Measurements from ENCODE around the gene CYP39A1. TPM values are rescaled to one million over a fixed set of nuclear protein-coding genes. Genes with fewer than 3 reads are reported as not detected.

CYP39A1 gene, protein sequence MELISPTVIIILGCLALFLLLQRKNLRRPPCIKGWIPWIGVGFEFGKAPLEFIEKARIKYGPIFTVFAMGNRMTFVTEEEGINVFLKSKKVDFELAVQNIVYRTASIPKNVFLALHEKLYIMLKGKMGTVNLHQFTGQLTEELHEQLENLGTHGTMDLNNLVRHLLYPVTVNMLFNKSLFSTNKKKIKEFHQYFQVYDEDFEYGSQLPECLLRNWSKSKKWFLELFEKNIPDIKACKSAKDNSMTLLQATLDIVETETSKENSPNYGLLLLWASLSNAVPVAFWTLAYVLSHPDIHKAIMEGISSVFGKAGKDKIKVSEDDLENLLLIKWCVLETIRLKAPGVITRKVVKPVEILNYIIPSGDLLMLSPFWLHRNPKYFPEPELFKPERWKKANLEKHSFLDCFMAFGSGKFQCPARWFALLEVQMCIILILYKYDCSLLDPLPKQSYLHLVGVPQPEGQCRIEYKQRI
- total RNA-seq: not detected in 2 replicates

GRCh38 chr6:46652603-46653438 lies at the start of gene CYP39A1, which contains the start of gene SLC25A27:
TSS of gene CYP39A1 (minus strand) at chr6:46652818. CDS start at chr6:46652582, 236 bp downstream.
TSS of gene SLC25A27 (plus strand) at chr6:46652975. CDS start at chr6:46653193, 218 bp downstream.
- H3K36me3 Mint-ChIP-seq (ENCODE audit: low read depth): no peaks in the 10 kb centered on the region
- intact Hi-C loops (cut with micrococcal nuclease): no loop called here

GRCh38 chr6:46699970-46700369 lies 47.4 kb upstream of the CYP39A1 start:
- Mint-ChIP-seq H3K27ac (no peak overlapping the region), H3K4me1 (no peaks in the 10 kb centered on the region), H3K9me3 (no peaks in the 10 kb centered on the region), H3K36me3 (ENCODE audit: low read depth) (no peaks in the 10 kb centered on the region), H3K4me3 (no peak overlapping the region), H3K27me3 (peaks cover 10% of the 10 kb centered on the region)
- intact Hi-C loops (cut with micrococcal nuclease): no loop called here
- DNase-seq: no peak

More at GRCh38 chr6:46652603-46653438, at the start of gene CYP39A1, which contains the start of gene SLC25A27:
- H3K9me3 Mint-ChIP-seq: no peaks in the 10 kb centered on the region
- DNase-seq: peak; percentile 95
- peak within 1 kb of the TSS; percentile 42 for H3K27ac Mint-ChIP-seq
- H3K4me3 Mint-ChIP-seq: peak within 1 kb of the TSS; percentile 89
- peaks cover 13% of the 10 kb centered on the region for H3K4me1 Mint-ChIP-seq
- H3K27me3 Mint-ChIP-seq: peaks cover 46% of the 10 kb centered on the region

DNA sequence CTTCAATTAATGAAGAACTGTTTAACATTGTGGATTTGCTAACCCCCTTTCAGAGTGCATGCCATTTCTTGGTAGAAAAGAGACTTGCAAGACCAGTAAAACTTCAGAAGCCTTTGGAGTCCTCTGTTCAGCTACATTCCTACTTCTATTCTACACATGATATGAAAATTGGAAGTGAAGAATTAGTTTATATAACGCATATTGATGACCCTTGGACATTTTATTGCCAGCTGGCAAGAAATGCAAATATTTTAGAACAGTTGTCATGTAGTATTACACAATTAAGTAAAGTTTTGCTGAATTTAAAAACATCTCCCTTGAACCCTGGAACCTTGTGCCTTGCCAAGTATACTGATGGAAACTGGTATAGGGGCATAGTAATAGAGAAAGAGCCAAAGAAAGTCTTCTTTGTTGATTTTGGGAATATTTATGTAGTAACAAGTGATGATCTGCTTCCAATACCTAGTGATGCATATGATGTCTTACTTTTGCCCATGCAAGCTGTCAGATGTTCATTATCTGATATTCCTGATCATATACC lies 38.4 kb upstream of the CYP39A1 start:
- no peaks in the 10 kb centered on the region for H3K9me3 Mint-ChIP-seq
- DNase-seq: no peak
- intact Hi-C loops (cut with micrococcal nuclease): no loop called here
- peaks cover 8% of the 10 kb centered on the region for H3K27me3 Mint-ChIP-seq
- H3K27ac Mint-ChIP-seq: no peak overlapping the region
- H3K4me3 Mint-ChIP-seq: no peak overlapping the region
- H3K4me1 Mint-ChIP-seq: no peaks in the 10 kb centered on the region
- no peaks in the 10 kb centered on the region for H3K36me3 Mint-ChIP-seq (ENCODE audit: low read depth)

- H3K36me3 Mint-ChIP-seq (ENCODE audit: low read depth): no peaks in the 10 kb centered on the region
- H3K27me3 Mint-ChIP-seq: peaks cover 8% of the 10 kb centered on the region
- DNase-seq: no peak
- H3K4me3 Mint-ChIP-seq: no peak overlapping the region
- no peaks in the 10 kb centered on the region for H3K9me3 Mint-ChIP-seq
- H3K4me1 Mint-ChIP-seq: no peaks in the 10 kb centered on the region
- intact Hi-C loops (cut with micrococcal nuclease): no loop called here
- H3K27ac Mint-ChIP-seq: no peak overlapping the region
Observed at GRCh38 chr6:46690141-46690755, 37.6 kb upstream of the CYP39A1 start.

- H3K4me1 Mint-ChIP-seq: no peaks in the 10 kb centered on the region
- H3K4me3 Mint-ChIP-seq: no peak overlapping the region
- H3K27ac Mint-ChIP-seq: no peak overlapping the region
Observed at GRCh38 chr6:46689657-46690056, 37.0 kb upstream of the CYP39A1 start.

DNA sequence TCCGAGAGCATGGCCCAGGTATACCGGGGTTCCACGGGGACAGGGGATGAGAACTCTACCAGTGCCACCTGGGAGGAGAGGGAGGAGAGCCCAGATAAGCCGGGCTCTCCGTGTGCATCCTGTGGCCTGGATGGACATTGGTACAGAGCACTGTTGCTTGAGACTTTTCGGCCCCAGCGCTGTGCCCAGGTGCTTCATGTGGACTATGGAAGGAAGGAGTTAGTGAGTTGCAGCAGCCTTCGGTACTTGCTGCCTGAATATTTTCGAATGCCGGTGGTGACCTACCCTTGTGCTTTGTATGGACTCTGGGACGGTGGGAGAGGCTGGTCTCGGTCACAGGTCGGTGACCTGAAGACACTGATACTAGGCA lies 36.3 kb upstream of the CYP39A1 start:
- Mint-ChIP-seq H3K9me3 (no peaks in the 10 kb centered on the region), H3K4me1 (no peaks in the 10 kb centered on the region), H3K4me3 (no peak overlapping the region), H3K36me3 (ENCODE audit: low read depth) (no peaks in the 10 kb centered on the region), H3K27ac (no peak overlapping the region), H3K27me3 (peaks cover 8% of the 10 kb centered on the region)
- intact Hi-C loops (cut with micrococcal nuclease): no loop called here
- DNase-seq: no peak

More at GRCh38 chr6:46689657-46690056, 37.0 kb upstream of the CYP39A1 start:
- Mint-ChIP-seq H3K9me3 (no peaks in the 10 kb centered on the region), H3K27me3 (peaks cover 8% of the 10 kb centered on the region), H3K36me3 (ENCODE audit: low read depth) (no peaks in the 10 kb centered on the region)
- intact Hi-C loops (cut with micrococcal nuclease): no loop called here
- DNase-seq: no peak

DNA sequence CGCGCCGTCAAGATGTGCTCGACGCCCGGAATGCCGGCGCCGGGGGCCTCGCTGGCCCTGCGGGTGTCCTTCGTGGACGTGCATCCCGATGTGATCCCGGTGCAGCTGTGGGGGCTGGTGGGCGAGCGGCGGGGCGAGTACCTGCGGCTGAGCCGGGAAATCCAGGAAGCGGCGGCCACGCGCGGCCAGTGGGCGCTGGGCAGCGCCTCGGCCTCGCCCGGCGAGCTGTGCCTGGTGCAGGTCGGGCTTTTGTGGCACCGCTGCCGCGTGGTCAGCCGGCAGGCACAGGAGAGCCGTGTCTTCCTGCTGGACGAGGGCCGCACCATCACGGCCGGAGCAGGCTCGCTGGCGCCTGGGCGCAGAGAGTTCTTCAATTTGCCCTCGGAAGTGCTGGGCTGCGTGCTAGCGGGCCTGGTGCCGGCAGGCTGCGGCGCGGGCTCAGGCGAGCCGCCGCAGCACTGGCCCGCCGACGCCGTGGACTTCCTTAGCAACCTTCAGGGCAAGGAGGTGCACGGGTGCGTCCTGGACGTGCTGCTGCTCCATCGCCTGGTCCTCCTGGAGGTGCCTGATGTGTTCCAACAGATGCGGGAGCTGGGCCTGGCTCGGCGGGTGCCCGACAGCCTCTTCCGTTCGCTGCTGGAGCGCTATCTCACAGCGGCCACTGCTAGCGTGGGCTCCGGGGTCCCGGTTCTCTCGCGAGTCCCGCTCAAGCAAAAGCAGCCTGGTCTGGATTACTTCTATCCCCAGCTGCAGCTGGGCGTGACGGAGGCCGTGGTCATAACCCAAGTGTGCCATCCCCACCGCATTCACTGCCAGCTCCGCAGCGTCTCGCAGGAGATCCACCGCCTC lies 35.7 kb upstream of the CYP39A1 start:
- intact Hi-C loops (cut with micrococcal nuclease): no loop called here
- H3K4me1 Mint-ChIP-seq: no peaks in the 10 kb centered on the region

DNA sequence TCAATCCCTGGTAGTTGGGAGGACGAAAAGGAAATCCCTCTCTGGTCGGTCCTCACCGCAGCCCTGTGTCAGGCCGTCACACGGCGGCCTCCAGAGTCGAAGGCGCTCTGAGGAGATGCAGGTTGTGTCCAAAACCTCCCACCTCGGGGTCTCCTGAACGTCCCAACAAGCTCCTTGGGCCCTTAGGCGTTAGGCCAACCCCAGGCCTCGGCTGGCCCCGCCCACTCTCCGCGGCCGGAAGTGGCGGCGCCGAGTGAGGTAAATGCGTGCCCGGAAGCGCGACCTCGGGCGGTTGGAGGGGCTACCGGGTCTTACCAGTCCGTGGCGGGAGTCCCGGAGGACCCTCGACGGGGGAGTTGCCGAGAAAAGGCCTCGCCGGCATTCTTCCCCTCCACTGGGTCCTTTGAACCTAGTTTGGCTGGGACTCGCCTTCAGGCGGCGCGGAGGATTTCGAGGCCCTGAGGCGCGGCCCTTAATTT lies 35.0 kb upstream of the CYP39A1 start, which contains the start of gene TDRD6:
TDRD6 (plus strand) TSS at position 267 of the 479 bp plus-strand sequence. CDS start 244 bp downstream, outside the sequence.
- intact Hi-C loops (cut with micrococcal nuclease): no loop called here
- H3K4me1 Mint-ChIP-seq: no peaks in the 10 kb centered on the region
- peaks cover 2% of the 10 kb centered on the region for H3K27me3 Mint-ChIP-seq
- no peak for DNase-seq
- H3K4me3 Mint-ChIP-seq: no peak within 1 kb of the TSS
- H3K27ac Mint-ChIP-seq: no peak within 1 kb of the TSS
- H3K36me3 Mint-ChIP-seq (ENCODE audit: low read depth): no peaks in the 10 kb centered on the region
- no peaks in the 10 kb centered on the region for H3K9me3 Mint-ChIP-seq

More for the DNA sequence above, 35.7 kb upstream of the CYP39A1 start:
- Mint-ChIP-seq H3K9me3 (no peaks in the 10 kb centered on the region), H3K36me3 (ENCODE audit: low read depth) (no peaks in the 10 kb centered on the region), H3K4me3 (no peak overlapping the region), H3K27me3 (peaks cover 5% of the 10 kb centered on the region), H3K27ac (no peak overlapping the region)
- no peak for DNase-seq

DNA sequence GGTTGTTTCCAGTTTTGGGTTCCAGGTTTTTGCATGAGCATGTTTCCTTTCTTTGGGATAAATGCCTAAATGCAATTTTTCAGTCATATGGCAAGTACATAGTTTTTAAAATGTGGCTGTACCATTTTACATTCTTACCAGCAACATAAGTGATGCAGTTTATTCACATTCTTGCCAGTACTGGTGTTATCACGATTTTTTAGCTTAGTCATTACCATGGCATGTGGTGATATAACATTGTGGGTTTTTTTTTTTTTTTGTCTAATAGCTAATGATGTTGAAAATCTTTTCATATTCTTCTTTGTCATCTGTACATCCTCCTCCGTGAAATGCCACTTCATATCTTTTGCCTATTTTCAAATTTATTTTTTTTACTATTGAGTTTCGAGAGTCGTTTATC lies 32.2 kb upstream of the CYP39A1 start:
- peaks cover 7% of the 10 kb centered on the region for H3K27me3 Mint-ChIP-seq
- no peaks in the 10 kb centered on the region for H3K9me3 Mint-ChIP-seq
- H3K4me3 Mint-ChIP-seq: no peak overlapping the region
- intact Hi-C loops (cut with micrococcal nuclease): no loop called here
- no peaks in the 10 kb centered on the region for H3K4me1 Mint-ChIP-seq
- DNase-seq: no peak
- no peak overlapping the region for H3K27ac Mint-ChIP-seq
- H3K36me3 Mint-ChIP-seq (ENCODE audit: low read depth): no peaks in the 10 kb centered on the region

- H3K27ac Mint-ChIP-seq: no peak overlapping the region
- no peaks in the 10 kb centered on the region for H3K36me3 Mint-ChIP-seq (ENCODE audit: low read depth)
- H3K4me1 Mint-ChIP-seq: no peaks in the 10 kb centered on the region
- H3K27me3 Mint-ChIP-seq: peaks cover 6% of the 10 kb centered on the region
- DNase-seq: no peak
- intact Hi-C loops (cut with micrococcal nuclease): no loop called here
- no peaks in the 10 kb centered on the region for H3K9me3 Mint-ChIP-seq
- no peak overlapping the region for H3K4me3 Mint-ChIP-seq
Observed at GRCh38 chr6:46677314-46677654, 24.7 kb upstream of the CYP39A1 start.

DNA sequence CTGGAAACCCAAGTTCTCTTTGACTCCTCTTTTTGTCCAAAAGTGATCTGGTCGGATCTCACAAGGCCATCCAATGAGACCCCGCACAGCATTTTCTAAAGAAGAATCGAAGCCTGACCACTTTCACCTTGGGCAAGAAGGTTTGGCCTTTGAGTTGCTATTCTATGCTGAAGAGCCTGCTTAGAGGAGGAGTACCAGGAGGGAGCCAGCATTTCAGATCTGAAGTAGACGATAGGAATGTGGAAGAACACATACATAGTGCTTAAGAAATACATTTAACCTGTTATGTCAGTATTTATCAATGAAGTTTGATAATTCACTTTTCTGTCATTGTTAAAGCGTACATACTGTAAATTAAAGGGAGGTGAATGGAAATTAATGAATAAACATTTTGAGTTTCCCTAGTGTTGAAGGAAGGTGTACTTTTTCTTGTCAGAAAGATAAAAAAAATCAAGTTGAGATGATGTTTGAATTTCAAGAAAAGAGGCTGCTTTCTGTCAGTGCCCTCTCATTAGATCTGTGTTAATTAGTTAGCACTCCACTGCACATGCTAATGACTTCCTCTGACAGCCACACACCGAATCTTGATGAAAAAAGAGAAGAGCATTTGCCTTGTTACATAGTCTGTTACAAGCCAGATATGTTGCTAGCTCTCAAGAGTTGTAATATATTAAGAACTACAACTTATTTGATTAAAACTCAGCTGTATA lies 24.1 kb upstream of the CYP39A1 start:
- Mint-ChIP-seq H3K27me3 (peaks cover 6% of the 10 kb centered on the region), H3K4me1 (no peaks in the 10 kb centered on the region), H3K27ac (no peak overlapping the region), H3K9me3 (no peaks in the 10 kb centered on the region), H3K4me3 (no peak overlapping the region), H3K36me3 (ENCODE audit: low read depth) (no peaks in the 10 kb centered on the region)
- intact Hi-C loops (cut with micrococcal nuclease): no loop called here
- DNase-seq: no peak

DNA sequence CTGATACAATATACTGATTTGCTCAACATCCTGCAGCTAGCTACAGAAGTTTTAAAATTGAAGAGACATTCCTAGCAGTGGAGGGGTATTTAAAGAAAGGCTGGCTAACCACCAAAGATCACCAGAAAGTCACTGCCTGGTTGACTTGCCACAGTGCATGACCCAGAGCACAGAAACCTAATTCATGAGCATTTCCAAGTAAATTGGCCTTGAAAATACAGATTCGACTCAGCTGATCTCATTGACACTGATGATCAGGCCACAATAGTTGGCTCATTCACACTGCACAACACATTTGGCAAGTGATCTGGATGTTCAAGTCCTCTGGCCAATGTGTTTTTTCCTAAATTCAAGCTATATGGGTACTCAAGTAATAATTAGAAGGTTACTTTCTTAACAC lies 21.8 kb upstream of the CYP39A1 start:
- peaks cover 2% of the 10 kb centered on the region for H3K27me3 Mint-ChIP-seq
- DNase-seq: no peak
- intact Hi-C loops (cut with micrococcal nuclease): no loop called here

More for the DNA sequence above, 21.8 kb upstream of the CYP39A1 start:
- Mint-ChIP-seq H3K36me3 (ENCODE audit: low read depth) (no peaks in the 10 kb centered on the region), H3K4me1 (no peaks in the 10 kb centered on the region), H3K4me3 (no peak overlapping the region), H3K9me3 (no peaks in the 10 kb centered on the region), H3K27ac (no peak overlapping the region)
